Measurements from ENCODE around the gene MMRN2.

Gene MMRN2

DNA sequence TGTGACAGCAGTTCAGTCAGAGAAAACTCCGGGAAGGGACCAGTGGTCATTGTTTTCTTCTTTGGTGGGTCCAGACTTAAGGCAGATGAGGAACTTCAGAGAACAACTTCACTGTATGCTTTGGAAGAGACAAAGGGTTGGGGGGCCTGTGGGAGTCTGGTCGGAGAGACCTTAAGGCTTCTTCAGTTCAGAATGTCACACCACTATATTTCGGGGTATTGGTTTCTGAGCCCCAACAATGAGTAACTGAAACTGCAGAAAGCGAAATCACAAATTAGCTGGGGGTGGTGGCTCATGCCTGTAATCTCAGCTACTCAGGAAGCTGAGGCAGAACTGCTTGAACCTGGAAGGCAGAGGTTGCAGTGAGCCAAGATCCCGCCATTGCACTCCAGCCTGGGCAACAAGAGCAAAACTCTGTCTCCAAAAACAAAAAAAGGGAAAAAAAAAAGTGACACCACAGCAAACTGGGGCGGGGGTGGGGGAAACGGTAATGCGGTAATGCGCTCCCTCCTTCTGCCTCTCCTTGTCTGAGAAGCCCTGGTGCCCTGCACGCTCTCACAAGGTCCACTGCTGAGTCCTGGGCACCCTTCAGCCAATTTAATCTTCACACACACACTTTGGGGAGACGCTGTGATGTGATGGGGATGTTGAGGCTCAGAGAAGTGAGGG lies 8.7 kb upstream of the MMRN2 start:
- no peak overlapping the region for H3K27ac ChIP-seq
- no peak overlapping the region for H3K4me2 ChIP-seq (ENCODE audit: low read length)
- H3K36me3 ChIP-seq (ENCODE audit: control insufficient read depth, insufficient read depth, low read length): no peaks in the 10 kb centered on the region
- no peaks in the 10 kb centered on the region for H3K27me3 ChIP-seq (ENCODE audit: control insufficient read depth, insufficient read depth, low read length)
- H3K9me3 ChIP-seq (ENCODE audit: control insufficient read depth, low read length): no peaks in the 10 kb centered on the region
- H3K9ac ChIP-seq: no peak overlapping the region
- no peak overlapping the region for H3K4me3 ChIP-seq (ENCODE audit: low read depth, low read length)
- peak overlapping the region; percentile 40 for H2AFZ ChIP-seq
- H3K79me2 ChIP-seq: no peaks in the 10 kb centered on the region
- no peaks in the 10 kb centered on the region for H3K4me1 ChIP-seq
- TF ChIP-seq, protein P1, sequence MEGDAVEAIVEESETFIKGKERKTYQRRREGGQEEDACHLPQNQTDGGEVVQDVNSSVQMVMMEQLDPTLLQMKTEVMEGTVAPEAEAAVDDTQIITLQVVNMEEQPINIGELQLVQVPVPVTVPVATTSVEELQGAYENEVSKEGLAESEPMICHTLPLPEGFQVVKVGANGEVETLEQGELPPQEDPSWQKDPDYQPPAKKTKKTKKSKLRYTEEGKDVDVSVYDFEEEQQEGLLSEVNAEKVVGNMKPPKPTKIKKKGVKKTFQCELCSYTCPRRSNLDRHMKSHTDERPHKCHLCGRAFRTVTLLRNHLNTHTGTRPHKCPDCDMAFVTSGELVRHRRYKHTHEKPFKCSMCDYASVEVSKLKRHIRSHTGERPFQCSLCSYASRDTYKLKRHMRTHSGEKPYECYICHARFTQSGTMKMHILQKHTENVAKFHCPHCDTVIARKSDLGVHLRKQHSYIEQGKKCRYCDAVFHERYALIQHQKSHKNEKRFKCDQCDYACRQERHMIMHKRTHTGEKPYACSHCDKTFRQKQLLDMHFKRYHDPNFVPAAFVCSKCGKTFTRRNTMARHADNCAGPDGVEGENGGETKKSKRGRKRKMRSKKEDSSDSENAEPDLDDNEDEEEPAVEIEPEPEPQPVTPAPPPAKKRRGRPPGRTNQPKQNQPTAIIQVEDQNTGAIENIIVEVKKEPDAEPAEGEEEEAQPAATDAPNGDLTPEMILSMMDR (IDR thresholded peaks at IDR 0.05): no peak

DNA sequence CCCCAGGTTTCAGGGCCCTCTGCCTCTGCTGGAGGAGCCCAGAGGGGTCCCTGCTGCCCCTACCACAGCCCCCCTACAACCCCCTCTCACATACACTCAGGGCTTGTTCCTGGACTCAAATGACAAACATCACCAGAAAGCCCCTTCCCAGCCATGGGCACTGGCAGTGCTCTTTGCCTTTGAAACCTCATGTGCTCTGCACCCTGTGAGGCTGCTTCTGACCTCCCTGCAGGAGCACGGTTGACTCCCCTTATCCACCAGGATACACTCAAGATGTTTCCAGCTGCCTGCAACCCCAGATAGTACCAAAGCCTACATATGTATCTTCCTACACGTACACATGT lies 7.4 kb upstream of the MMRN2 start:
- Histone ChIP-seq H3K9me3 (ENCODE audit: control insufficient read depth, low read length) (no peaks in the 10 kb centered on the region), H3K79me2 (no peaks in the 10 kb centered on the region), H3K4me1 (no peaks in the 10 kb centered on the region), H3K4me3 (ENCODE audit: low read depth, low read length) (no peak overlapping the region), H3K4me2 (ENCODE audit: low read length) (no peak overlapping the region), H3K27ac (no peak overlapping the region), H3K36me3 (ENCODE audit: control insufficient read depth, insufficient read depth, low read length) (no peaks in the 10 kb centered on the region), H2AFZ (no peak overlapping the region), H3K27me3 (ENCODE audit: control insufficient read depth, insufficient read depth, low read length) (no peaks in the 10 kb centered on the region), H3K9ac (no peak overlapping the region)
- TF ChIP-seq, protein P1 (IDR thresholded peaks at IDR 0.05): no peak

DNA sequence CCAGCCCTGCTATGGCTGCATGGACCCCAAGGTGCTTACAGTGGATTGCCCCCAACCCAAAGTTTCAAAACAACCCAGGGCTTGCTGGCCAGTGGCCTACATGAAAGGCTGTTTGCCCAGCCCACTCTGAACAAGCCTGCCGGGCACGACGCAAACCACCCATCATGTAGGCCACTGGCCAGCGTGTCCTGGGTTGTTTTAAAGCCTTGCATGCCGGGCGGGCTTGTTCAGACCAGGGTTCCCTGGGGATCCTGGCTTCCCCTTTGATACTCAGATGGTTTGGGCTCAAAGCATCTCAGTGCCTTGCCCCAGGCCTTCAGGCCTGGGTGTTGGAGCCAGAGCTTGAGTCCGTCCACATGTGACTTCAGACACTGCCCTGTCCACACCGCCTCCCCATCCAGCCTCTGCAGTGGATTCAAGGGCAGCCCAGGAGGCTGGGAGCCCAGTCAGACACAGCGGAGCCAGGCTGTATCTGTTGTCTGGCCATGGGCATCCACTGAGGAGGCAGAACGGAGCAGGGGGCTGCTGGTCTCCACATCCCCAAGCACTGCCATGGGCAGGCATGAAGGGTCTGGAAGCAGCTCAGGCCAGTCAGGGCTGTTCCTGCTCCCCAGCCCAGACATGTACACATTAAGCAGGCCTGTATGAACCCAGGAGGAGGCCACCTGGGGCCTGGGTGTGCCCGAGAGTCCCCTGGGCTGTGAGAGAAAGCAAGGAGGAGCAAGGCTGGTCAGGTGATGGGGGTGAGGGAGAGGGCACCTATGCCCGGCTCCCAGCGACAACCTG lies 6.8 kb upstream of the MMRN2 start:
- Histone ChIP-seq H3K9ac (no peak overlapping the region), H3K9me3 (ENCODE audit: control insufficient read depth, low read length) (no peaks in the 10 kb centered on the region), H3K4me2 (ENCODE audit: low read length) (no peak overlapping the region), H3K36me3 (ENCODE audit: control insufficient read depth, insufficient read depth, low read length) (no peaks in the 10 kb centered on the region), H3K4me3 (ENCODE audit: low read depth, low read length) (no peak overlapping the region), H3K4me1 (no peaks in the 10 kb centered on the region), H3K27ac (no peak overlapping the region), H3K27me3 (ENCODE audit: control insufficient read depth, insufficient read depth, low read length) (no peaks in the 10 kb centered on the region), H3K79me2 (no peaks in the 10 kb centered on the region), H2AFZ (no peak overlapping the region)
- TF ChIP-seq, protein P1 (IDR thresholded peaks at IDR 0.05): no peak

DNA sequence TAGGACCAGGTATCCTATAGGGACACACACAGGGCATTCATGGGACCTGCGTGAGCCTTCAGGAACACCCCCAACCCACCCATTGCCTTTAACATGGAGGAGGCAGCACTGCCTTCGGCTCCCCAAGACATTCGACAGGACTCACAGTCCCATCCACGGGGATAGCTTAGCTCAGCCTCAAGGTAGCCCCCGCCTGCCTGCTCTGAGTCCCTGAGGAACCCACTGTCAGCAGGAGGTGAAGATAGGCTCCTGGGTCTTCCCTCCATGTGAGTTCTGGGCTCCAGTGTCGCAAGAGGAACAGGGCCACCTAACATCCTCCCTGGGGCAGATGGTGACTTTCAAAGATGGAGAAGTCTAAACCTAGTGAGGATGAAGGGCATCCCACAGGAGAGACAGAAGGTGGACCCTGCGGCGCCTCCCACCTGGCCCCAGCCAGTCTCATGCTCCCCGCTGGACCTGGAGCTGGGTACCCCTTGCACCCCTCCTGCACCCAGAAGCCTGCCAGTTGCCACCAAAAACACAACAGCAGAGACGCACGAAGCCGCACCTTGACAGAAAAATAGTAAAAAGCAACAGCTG lies 6.0 kb upstream of the MMRN2 start:
- Histone ChIP-seq H3K27ac (no peak overlapping the region), H3K79me2 (no peaks in the 10 kb centered on the region), H3K4me1 (no peaks in the 10 kb centered on the region), H3K9ac (no peak overlapping the region), H3K4me3 (ENCODE audit: low read depth, low read length) (no peak overlapping the region), H3K9me3 (ENCODE audit: control insufficient read depth, low read length) (no peaks in the 10 kb centered on the region), H3K36me3 (ENCODE audit: control insufficient read depth, insufficient read depth, low read length) (no peaks in the 10 kb centered on the region), H2AFZ (no peak overlapping the region), H3K4me2 (ENCODE audit: low read length) (no peak overlapping the region), H3K27me3 (ENCODE audit: control insufficient read depth, insufficient read depth, low read length) (no peaks in the 10 kb centered on the region)
- TF ChIP-seq, protein P1 (IDR thresholded peaks at IDR 0.05): no peak
